8988T (cell line): ENCODE data around the gene BLVRB.
A peak's percentile ranks its signal among the peaks of the same experiment; 100 is the strongest.
"Not testable (repeated sequence)": the region's sequence is repeated elsewhere in the genome, so short reads cannot be mapped to it uniquely, and the experiment has no call there.

ENCODE experiments used
- DNase-seq: peaks from one replicate; pipeline ENCODE4 v3.0.0; 2011

The BLVRB gene

DNA sequence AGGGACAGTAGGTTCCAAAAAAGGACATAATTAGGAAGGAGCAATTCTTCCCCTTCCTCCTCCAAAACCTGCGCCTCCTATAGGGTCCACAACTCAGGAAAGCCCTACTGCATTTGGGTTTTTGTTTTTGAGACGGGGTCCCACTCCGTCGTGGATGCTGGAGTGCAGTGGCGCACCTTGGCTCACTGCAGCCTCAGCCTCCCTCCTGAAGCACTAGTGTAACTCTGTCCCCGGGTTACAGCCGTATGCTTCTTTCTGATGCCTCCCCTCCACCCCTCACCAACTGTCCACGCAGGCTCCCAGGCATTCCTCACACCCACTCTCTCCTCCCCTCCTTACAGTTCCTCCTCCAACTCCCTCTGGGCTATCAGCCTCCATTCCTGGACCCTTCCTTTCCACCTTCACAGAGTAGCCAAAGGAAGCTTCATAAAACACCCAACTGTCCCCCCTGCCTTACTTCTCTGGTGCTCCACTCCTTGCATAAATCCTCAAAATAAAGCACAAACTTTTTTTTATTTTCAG is 19.2 kb downstream of the BLVRB start:
- no peak for DNase-seq

DNA sequence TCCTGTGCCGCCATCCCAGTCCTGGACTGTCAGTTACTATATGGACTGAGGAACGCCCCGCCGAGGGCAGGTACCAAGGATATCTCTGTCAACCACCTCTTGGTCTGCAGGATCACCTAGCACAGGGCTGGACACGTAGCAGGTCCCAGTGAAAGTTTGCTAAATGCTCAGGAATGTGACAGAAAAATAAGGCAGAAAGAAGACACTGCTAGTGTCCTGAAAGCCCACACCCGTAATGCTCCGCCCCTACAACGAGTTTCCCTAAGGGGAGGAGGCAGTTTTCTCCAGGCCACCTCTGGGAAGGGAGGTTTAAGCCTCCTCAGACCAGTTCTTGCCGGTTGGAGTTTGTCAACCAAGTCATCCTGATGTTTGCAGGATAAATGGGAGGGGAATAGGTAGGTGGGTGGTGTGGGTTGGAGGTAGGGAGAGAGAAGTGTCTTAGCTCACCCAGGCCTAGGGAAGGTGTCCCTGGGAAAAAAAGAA is 19.7 kb downstream of the BLVRB start:
- no peak for DNase-seq

DNA sequence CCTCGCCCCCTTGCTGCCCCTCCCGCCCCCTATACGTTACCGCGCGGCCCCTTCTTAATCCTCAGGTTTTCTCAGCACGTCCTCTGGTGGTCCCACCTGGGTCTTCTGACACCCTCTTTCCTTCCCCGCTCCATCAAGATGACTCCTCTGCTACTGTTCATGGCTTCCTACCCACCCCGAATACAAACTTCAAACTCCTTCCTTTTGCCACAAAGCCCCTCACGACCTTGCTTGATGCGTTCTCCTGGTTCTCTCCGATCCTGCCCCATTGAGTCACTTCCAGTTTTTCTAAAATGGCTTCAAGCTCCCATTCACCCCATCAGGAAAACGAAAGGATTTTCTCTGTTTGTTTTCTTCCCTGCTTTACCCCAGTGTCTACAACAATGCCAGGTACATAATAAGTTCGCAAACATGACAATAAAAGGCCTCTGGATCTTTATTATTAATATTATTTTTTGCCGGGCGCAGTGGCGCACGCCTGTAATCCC is 20.7 kb downstream of the BLVRB start:
- no peak for DNase-seq

DNA sequence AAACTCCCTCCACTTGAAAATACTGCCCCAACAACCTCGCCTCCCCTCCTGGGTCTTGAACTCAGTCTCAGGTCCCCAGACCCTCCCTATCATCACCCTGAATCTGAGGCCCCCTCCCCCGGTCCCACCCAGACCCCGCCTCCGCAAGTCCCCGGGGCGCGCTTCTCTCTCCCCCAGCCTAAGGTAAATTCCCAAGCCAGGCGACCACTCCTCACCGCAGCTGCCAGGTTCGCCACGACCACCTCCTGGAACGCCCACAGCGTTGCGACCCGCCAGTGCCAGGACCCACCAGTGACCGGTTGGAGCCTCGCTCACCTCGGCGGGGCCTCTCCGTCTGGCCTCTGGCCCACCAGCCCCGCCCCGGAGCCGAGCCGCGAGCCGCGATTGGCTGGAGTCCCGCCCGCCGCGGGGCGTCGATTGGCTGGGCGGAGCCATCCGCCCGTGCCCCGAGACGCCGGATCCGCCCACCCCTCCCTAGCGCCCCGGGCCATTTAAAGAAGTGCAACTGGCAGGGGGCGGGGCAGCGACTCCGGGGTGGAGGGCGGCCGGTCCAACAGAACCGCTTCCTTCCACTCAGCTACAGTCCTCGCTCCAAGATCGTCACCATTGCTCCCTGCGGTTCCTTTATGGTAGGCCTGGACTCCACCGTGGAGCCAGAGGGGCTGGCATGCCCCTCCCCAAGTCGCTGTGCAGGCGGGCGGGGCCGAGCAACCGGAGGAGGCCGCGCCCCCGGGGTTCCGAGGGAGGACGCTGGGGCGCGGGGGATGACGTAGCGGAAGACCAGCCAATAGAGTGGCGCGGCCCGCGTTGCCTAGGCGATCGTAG is 21.3 kb downstream of the BLVRB start, which contains the start of gene SERTAD3:
SERTAD3 (minus strand) TSS at position 336 of the 825 bp plus-strand sequence. CDS start 2,255 bp downstream, outside the sequence.
- peak; percentile 69 for DNase-seq

DNA sequence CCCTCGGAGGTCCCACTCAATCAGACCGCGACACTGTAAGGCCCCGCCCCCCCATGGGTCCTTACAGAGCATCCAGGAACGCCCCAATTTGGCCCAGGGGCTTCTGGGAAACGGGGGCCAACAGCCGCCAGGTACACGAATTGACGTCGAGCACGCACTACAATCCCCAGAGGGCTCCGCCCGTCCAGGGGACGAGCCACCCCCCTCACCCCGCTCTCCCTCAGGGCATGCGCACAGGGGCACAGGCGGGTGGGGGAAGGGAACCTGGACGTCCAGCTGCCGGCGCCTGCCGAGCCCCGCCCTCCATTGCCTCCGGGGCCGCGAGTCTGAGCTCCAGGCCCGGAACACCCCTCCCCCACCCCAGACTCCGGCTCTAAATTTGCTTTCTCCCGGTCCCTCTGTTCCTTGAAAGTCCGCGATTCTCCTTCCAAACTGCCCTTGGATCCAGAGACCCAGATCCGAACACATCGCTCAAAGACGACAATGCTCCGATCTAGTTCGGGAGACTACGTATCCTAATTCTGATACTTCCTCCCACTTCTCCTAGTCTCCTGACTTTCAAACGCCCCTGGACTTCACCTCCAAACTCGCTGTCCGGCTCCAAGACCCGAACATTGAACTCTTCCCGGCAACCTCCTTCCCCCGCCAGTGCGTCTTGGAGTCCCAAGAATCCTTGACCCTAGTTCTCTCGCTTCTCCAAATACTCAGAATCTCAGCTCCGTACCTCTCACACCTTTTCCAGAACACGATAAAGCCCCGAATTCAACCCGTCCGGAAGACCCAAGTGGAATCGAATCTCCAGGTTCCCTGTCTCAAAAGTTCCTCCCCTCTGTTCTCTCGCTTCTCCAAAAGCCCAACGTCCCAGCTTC is 22.2 kb downstream of the BLVRB start:
- DNase-seq = peak; percentile 89

DNA sequence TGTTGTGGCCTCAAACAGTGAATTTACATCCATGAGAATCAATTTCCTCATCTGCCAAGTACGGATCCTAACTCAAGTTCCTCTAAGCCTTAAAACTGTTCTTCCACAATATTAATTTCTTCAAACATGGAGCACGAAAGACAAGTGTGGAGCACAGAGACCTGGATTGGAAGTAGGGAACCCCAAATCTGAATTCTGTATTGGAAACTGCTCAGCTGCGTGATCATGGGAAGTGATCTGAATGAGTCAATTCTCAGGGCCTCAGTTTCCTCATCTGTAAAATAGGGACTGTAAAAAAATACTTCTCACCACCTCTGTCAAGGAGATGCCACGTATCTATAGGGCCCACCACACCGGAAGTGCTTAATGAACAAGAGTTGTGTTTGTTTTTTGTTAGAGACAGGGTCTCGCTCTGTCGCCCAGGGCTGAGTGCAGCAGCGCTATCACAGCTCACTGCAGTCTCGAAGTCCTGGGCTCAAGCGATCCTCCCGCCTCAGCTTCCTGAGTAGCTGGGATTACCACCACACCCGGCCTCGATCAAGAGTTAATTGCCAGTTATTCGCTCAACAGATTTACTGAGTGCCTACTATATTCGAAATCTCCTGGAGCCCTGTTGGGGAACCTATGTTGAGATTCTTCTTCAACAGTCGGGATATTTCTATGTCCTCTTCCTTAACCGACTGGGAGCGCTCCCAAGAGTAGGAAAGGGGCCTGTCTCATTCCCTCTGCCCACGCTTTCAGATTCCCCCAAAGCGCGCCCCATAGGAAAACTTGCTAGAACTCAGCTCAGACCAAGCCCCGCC is 23.0 kb downstream of the BLVRB start:
- no peak for DNase-seq

DNA sequence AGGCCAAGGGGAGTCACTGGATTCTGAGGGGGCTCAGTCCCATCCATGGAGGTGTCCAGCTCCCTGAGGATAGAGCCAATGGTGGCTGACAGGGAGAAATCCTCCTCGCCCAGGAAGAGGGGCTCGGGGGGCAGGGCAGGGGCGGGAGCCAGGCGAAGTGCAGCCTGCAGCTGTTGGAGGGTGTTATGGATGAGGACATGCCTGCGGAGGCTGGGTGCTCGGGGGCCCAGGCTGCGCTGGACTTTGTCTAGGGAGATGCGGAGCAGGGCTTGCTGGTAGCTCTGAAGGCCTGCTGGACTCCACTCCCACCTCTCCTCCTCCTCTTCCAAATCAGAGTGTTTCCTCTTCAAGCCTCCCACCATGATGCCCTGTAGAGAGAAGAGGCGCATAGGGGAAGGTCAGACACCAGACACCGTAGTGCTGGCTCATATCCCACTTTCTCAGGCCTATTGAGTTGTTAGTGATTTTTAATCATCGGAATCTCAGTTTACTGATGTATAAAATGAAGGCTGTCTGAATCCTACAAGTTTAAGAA is 23.8 kb downstream of the BLVRB start:
- no peak for DNase-seq

DNA sequence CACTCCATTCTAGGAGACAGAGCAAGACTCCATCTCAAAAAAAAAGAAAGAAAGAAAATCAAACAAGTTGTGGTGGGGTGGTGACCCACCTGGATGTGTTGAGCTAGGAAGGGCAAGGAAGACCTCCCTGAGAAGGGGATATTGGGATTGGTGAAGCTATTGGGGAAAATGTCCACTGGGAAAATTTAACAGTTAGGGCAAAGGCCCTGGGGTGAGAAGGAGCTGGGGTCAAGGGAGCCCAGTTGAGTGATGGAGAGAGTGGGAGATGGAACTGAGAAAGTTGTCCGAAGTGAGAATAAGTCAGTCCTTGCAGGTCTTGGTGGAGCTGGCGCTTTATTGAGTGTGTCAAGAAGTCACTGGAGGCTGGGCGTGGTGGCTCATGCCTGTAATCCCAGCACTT is 27.3 kb downstream of the BLVRB start:
- no peak for DNase-seq

DNA sequence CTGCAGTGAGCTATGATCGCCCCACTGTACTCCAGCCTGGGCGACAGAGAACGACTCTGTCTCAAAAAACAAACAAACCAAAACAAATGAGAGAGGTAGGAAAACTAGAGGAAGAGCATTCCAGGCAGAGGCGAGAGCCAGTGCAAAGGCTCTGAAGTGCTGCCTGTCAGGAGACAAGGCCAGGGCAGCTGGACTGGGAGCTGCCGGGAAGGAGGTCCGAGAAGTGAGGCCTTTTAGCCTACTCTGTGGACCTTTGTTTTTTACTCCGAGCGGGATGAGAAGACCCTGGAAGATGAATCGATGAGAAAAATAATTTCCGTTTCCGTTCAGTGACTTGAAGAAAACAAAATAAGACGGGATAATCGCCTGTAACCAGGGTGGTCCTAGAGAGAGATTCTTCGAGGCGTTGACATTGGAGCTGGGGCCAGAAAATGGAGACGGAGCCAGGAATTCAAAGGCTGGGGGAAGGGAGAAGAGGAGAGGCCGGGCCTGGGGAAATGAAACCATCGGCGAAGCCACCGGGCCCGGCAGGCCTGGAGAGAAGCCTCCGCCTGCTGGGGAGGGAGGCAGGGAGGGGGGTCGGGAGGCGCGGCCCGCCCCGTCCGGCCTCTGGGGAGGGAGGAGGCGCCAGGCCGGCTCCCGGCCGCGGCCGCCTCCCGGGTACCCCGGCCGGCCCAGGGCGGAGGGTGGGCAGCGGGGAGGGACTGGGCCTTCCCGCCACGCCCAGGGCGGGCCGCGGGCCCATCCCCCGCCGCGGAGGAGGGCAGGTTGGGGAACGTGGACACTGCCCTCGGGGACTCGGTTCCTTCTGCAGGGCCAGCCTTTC is 31.9 kb downstream of the BLVRB start:
- DNase-seq = peak; percentile 60

DNA sequence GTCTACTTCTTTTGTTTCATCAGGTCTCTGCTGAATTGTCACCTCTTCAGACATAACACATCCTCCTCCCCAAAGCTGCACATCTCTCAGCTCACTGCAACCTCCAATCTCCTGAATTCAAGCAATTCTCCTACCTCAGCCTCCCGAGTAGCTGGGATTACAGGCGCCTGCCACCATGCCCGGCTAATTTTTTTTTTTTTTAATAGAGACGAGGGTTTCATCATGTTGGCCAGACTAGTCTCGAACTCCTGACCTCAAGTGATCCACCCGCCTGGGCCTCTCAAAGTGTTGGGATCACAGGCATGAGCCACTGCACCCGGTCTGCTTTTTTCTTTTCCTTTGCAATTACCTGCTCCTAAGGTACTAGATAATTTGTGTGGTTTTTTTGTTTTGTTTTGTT is 32.8 kb downstream of the BLVRB start:
- DNase-seq = not testable (repeated sequence)

DNA sequence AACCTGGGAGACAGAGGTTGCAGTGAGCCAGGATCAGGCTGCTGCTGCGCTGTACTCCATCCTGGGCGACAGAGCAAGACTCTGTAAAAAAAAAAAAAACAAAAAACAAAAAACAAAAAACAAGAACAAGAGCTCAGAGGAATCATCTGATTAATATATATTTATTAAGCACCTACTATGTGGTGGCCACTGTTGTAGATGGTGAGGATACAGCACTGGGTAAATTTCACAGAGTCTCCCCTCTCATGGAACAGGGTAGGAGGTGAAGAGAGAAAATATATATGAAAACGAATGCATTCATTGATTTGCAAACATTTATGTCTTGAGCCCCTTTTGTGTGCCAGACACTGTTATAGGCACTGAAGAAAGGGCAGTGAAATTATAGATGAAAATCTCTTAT is 33.8 kb downstream of the BLVRB start:
- DNase-seq = no peak

DNA sequence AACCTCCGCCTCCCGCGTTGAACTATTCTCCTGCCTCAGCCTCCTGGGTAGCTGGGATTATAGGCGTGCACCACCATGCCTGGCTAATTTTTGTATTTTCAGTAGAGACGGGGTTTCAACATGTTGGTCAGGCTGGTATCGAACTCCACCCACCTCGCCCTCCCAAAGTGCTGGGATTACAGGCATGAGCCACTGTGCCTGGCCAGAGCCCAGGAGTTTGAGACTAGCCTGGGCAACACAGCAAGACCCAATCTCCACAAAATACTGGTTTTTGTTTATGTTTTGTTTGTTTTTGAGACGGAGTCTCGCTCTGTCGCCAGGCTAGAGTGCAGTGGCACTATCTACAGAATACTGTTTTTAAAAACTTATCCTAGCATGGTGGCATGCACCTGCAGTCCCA is 35.3 kb downstream of the BLVRB start:
- DNase-seq = not testable (repeated sequence)

DNA sequence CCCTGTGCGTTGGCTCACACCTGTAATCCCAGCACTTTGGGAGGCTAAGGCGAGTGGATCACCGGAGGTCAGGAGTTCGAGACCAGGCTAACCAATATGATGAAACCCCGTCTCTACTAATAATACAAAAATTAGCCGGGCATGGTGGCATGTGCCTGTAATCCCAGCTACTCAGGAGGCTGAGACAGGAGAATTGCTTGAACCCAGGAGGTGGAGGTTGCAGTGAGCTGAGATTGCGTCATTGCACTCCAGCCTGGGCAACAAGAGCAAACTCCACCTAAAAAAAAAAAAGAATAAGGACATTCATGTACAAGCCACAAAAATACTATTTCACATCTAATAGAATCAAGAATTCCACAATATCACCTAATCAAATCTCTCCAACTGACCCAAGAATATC is 37.3 kb downstream of the BLVRB start:
- DNase-seq = not testable (repeated sequence)

DNA sequence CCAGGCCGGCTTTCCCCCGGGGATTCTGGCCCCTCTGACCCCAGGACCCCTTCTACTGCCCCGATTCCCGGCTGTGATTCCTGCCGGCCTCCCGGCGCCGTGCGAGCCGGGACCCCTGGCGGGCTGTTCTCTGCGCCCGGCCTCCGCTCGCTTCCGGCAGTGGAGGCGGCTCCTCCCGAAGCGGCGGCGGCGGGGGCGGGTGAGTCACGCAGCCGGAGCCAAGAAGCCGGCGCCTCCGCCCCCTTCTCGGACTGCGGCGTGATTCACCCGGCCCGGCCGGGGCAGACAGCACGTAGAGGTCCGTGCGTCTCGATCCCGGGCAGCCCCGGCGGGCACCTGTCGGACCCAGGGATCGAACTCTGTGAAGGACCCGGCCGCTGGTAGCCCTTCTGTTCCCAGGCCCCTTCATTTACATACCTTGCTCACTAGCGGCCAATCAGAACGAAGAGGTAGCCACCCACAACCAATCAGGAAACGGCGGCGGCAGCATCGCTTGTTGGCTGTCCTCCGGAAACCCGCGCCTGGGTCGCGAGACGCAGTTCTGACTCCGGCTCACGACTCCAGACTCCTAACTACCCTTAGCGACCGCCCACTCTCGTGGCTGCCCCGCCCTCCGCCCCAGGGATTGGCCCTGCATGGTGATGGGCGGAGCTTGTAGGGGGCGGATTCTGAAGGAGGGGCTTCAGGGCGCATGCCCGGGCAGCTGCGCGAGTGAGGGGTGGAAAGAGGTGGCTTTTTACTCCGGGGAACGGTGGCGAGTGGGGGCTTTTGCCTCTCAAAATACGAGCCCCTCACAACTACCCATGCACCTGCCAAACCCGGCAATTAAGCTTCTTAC is 39.9 kb downstream of the BLVRB start, which contains the start of gene SERTAD1:
SERTAD1 (minus strand) TSS at position 543 of the 838 bp plus-strand sequence. CDS start 2,446 bp downstream, outside the sequence.
- DNase-seq = peak; percentile 83

DNA sequence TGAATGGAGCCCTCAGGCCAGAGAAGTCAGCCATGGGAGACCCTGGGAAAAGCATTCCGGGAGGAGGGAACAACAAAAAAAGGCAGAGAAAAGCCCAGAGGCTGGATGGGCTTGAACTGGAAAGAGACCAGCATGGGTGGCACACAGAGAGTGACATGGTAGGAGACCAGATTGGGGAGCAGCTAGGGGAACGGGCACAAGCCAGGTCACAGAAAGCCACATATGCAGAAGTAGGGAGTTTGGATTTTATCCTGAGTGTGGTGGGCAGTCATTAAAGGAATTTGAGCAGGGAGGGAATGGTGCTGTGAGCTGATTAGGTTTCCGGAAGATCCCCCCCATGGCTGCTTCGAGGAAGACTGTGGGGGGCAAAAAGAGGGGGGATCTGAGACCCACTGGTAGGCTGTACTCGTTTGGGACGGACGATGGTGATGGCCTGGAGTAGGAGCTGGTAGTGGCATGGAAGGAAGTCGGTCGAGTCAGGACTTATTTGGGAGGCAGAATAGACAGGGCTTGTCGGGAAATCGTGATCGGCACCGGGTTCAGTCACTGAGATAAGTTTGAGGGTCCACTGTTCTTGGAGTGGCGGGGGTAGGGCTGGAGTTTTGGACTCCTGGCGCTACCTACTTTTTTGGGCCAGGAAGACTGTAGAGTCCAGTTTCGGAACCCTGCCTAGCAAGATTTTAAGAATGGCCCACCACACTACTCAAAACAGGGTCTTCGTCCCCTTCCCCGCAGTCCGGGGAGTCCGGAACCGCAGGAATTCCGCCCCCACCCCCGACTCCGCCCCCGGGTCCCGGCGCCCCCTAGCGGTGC is 40.7 kb downstream of the BLVRB start:
- DNase-seq = no peak

DNA sequence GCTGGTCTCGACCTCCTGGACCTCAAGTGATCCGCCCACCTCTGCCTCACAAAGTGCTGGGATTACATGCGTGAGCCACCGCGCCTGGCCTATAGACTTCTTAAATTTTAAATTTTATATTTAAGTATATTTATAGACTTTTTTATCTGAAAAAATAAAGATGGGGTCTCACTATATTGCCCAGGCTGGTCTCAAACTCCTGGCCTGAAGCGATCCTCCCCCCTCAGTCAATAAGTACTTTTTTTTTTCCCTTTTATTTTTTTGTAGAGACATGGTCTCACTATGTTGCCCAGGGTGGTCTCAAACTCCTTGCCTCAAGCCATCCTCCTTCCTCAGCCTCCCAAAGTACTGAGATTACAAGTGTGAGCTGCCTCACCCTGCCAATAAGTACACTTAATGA is 41.6 kb downstream of the BLVRB start:
- no peak for DNase-seq

DNA sequence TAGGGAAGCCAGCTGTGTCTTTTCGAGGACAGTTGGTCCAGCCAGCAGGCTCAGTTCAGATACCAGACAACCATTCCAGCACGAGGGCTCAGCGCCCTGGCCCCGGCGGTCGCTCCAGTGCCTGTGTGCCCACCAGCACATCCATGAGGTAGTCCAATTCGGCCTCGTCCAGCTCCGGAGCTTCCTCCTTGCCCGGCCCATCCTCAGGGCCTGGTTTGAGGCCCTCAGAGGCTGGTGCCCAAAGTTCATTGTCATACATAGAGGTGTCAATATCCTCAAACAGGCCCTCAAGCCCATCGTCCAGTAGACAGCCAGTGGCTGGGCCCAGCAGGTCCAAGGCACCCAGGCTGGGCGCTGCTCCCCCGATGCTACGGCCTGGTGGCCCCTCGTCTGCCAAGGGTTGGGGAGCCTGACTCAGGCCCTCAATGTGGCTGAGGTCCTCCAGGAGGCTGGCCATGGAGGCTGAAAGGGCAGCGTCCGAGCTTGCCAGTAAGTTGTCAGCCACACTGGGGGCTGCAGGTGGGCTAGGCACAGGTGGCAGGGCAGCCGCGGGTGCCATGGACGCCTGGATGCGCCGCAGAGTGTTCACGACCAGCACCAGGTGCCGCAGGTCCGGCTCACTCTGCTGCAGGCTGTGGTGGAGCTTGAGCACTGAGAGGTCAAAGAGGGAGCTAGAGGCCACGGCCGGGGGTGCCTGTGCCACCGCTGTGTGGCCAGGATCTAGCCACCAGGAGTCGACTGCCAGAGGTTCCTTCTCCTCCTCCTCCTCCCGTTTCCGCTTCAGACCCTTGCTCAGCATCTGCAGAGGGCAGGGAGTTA is 42.6 kb downstream of the BLVRB start:
- DNase-seq = no peak
